C4-2B (cell line): ENCODE measurements around the gene COL9A3.
A peak's percentile ranks its signal among the peaks of the same experiment; 100 is the strongest.

Source experiments
- H3K27ac ChIP-seq: fragments of 450-650 bp; 2 replicates; pipeline ENCODE4 v1.5.1; 2017
- ZFX ChIP-seq: fragments of 450-650 bp; IDR thresholded peaks from 2 replicates; pipeline ENCODE4 v1.6.1; 2017
- TF ChIP-seq, protein P1 (sequence below): fragments of 450-650 bp; conservative IDR thresholded peaks from 2 replicates; pipeline ENCODE4 v1.5.1; 2017; ENCODE audit warnings: mild to moderate bottlenecking

The COL9A3 gene

DNA sequence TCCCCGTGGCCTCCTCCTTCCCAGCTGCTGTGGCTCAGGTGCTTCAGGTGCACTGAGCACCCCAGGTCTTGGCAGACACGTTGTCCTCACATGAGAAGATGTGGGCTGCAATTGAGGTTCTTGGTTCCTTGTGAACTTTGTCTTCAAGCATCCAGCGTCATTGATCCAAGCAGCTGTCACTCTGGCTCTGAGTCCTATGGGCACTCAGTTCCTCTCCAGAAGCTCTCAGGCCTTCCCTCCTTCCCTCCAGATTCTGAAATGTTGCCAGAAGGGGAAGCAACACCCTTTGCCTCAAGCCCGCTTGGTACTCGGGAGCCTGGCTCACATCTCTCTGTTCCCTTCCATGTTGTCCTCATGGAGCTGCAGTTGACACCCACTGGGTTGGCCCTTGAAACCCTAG, 29.0 kb upstream of the COL9A3 start:
- no peak for TF ChIP-seq ZFX
- TF ChIP-seq, protein P1, sequence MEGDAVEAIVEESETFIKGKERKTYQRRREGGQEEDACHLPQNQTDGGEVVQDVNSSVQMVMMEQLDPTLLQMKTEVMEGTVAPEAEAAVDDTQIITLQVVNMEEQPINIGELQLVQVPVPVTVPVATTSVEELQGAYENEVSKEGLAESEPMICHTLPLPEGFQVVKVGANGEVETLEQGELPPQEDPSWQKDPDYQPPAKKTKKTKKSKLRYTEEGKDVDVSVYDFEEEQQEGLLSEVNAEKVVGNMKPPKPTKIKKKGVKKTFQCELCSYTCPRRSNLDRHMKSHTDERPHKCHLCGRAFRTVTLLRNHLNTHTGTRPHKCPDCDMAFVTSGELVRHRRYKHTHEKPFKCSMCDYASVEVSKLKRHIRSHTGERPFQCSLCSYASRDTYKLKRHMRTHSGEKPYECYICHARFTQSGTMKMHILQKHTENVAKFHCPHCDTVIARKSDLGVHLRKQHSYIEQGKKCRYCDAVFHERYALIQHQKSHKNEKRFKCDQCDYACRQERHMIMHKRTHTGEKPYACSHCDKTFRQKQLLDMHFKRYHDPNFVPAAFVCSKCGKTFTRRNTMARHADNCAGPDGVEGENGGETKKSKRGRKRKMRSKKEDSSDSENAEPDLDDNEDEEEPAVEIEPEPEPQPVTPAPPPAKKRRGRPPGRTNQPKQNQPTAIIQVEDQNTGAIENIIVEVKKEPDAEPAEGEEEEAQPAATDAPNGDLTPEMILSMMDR = no peak
- H3K27ac ChIP-seq = no peak overlapping the region

DNA sequence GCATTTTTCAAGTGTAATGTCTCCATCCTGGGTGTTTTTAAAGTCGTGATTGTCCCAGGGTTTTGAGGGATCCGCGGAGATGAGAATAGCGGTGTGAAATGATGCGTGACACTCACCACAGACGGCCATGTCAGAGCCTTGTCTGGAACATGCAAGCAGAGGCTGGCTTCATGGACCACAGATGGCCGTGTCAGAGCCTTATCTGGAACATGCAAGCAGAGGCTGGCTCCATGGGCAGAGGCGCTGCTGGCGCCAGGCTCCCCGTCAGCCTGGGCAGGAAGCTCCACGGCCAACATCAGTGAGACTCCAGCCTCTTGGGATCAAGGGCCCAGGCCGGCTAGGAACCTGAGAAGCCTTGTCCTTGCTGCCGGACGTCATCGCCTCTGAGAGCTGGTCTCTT, 28.2 kb upstream of the COL9A3 start:
- no peak overlapping the region for H3K27ac ChIP-seq
- TF ChIP-seq, protein P1 = no peak
- TF ChIP-seq ZFX = no peak

DNA sequence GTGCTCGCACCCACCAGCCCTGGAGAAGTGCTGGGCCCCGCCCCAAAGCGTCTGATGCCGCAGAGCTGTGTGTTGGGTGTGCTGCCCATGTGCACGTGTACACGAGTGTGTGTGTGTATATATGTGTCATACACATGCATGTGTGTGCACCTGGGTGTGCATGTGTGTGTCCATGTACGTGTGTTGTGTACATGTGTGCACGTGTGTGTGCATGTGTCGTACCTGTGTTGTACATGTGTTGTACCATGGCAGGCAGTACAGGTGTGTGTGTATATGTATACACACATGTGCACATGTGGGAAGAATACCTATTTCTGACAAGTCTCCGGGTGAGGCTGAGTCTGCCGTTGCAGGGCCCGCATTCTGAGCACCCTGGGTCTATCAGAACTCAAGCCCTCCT, 26.8 kb upstream of the COL9A3 start:
- no peak overlapping the region for H3K27ac ChIP-seq
- no peak for TF ChIP-seq ZFX
- TF ChIP-seq, protein P1 = no peak

DNA sequence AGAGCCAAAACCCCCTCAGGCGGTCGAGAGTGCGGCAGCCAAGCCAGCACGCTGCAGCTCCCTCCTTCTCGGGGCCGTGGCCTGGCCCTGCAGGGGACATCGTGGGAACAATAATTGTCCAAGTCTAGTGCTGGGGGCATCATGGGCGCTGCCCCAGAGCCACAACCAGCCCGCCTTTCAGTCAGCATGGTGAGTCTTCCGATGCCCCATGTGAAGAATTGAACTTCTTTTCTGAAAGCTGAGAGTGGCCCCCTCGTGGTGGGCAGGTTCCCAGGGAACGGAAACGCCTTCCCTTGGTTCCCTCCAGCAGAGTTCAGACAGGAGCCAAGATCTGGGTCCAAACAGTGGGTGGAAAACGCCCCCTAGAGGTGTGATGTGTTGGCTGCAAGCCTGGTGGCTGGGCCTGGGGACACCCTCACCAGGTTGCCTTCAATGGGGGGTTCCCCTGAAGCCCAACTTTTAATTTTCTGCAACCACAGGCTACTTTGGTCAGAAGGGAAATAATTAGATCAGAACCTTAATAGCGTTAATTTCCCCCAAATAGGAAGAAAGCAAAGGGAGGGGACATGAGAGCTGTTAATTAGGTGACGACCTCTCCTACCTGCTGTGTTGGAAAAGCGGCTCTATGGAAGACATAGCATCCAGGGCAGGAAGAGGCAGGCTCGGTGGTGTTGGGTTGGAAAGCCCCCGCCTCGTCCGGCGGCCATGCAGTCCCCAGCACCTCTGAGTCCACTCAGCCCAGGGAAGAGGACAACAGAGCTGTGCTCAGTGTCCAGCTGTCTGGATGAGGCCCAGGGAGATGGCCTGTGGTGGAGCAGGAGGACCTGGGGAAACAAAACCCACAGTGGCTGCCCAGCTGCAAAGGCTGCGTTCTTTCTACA, 25.3 kb upstream of the COL9A3 start:
- no peak for TF ChIP-seq ZFX
- TF ChIP-seq, protein P1 = peak; percentile 97
- no peak overlapping the region for H3K27ac ChIP-seq

DNA sequence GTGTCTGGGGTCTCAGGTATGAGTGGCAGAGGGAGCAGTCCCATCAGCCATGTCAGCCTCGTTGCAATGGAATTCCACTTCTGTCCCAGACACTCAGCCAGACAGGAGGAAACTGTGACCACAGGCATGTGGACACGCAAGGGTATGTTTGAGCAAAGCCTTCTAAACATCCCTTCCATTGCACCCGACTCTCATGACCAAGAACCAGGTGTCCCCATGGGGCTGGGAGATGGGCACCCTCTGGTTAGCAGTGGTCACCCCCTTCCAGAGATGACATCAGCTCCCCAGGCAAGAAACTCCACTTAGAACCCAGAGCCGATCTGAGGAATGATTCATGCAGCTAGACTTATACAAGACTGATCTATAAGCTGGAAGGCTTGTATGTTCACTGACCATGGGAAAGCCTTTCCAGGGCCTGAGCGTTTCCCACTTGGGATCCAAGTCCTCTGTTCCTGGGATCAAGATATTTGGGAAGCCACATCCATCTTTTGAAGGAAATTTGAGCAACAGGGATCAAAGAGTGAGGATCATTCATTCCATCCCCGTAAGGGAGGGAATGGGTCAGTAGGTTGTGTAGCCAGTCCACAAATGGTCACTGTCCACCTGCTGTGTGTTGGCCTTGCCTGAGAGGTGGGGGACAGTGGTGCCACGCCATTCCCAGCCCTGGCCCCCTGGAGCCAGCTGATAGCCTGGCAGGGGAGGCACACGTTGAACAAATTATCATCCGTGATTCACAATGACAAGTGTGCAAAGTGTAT, 24.5 kb upstream of the COL9A3 start:
- no peak for TF ChIP-seq ZFX
- TF ChIP-seq, protein P1 = no peak
- H3K27ac ChIP-seq = no peak overlapping the region

DNA sequence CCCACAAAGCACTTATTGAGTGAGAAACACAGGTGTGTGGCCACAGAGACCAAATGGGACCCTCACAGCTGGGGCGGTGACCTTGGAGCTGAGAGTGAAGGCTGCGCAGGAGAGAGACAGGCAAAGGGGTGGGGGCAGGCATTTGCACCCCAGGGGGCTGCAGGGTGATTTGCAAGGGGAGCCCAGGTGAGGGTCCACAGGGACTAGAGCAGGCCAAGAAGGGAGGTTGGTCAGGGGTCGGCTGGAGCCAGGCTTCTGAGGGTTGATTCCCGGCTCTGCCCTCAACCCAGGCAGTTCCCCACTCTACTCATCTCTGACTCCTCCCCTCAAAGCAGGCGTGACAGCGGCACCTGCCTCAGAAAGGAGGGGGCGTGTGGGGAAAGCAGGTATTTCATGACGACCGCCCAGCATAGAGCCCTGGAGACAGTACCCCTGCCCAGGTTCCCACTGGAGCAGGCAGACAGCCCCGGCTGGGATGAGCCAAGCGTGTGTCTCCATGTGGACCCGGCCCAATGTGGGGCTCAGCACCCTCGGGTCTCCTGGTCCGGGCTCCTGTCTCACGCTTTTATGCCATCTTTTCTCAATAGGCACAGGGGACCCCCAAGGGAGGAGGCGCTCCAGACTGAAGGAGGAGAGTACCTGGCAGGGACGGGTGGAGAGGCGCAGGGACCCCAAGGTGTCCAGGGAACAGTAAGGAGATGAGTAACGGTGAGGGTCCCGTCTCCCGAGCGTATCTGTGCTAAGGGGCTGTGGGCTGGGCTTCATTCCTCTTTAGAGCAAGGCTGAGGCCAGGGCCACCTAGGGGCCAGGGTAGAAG, 23.7 kb upstream of the COL9A3 start:
- peak overlapping the region; percentile 78; the same call in 1 of the 2 replicates for H3K27ac ChIP-seq
- TF ChIP-seq, protein P1 = no peak
- TF ChIP-seq ZFX = no peak
